Glutamatergic neuron (in vitro differentiated cells): ENCODE measurements around the gene ZXDB. TPM values are rescaled to one million over a fixed set of nuclear protein-coding genes. Genes with fewer than 3 reads are reported as not detected.
"Not testable (repeated sequence)": the region's sequence is repeated elsewhere in the genome, so short reads cannot be mapped to it uniquely, and the experiment has no call there.

ENCODE experiments used
- DNase-seq: peaks from one replicate; pipeline ENCODE4 v3.0.0; 2022
- H3K27ac Mint-ChIP-seq: one replicate; pipeline ENCODE4 v1.8.0; 2020; ENCODE audit warnings: mild to moderate bottlenecking, mixed read lengths, inconsistent platforms; ENCODE audit not compliant: unreplicated experiment
- H3K27me3 Mint-ChIP-seq: one replicate; pipeline ENCODE4 v1.8.0; 2020; ENCODE audit warnings: mild to moderate bottlenecking, moderate library complexity, mixed read lengths, inconsistent platforms; ENCODE audit not compliant: unreplicated experiment
- H3K36me3 Mint-ChIP-seq: one replicate; pipeline ENCODE4 v1.8.0; 2020; ENCODE audit warnings: mild to moderate bottlenecking, mixed read lengths, inconsistent platforms; ENCODE audit not compliant: unreplicated experiment
- H3K4me1 Mint-ChIP-seq: one replicate; pipeline ENCODE4 v1.8.0; 2020; ENCODE audit warnings: mild to moderate bottlenecking, low read depth, mixed read lengths, inconsistent platforms; ENCODE audit not compliant: unreplicated experiment
- H3K4me3 Mint-ChIP-seq: one replicate; pipeline ENCODE4 v1.8.0; 2020; ENCODE audit warnings: mild to moderate bottlenecking, mixed read lengths, inconsistent platforms; ENCODE audit not compliant: unreplicated experiment
- H3K9me3 Mint-ChIP-seq: one replicate; pipeline ENCODE4 v1.8.0; 2020; ENCODE audit warnings: mild to moderate bottlenecking, moderate library complexity, mixed read lengths, inconsistent platforms; ENCODE audit not compliant: unreplicated experiment
- long read RNA-seq: library from polyadenylated mRNA; unstranded; transcript quantifications from one replicate; pipeline ENCODE4 v2.0.0, GENCODE V29; 2020; ENCODE audit not compliant: unreplicated experiment
- total RNA-seq: library from RNA; stranded (reverse); fragmentation: NEBNext Ultra II Directional; extraction: Animal tissue kit (Norgen Biotek cat#: 25700); gene quantifications from one replicate; pipeline ENCODE4 v1.2.1, GENCODE V29; 2021; ENCODE audit not compliant: unreplicated experiment
- TF ChIP-seq, protein P1 (sequence below): fragments of 200-600 bp; sonication (generic); IDR thresholded peaks from one replicate; pipeline ENCODE4 v1.5.0; 2021; ENCODE audit not compliant: partially characterized antibody, unreplicated experiment

The ZXDB gene
- 4.9 TPM for total RNA-seq
- long read RNA-seq, result 0 reads

DNA sequence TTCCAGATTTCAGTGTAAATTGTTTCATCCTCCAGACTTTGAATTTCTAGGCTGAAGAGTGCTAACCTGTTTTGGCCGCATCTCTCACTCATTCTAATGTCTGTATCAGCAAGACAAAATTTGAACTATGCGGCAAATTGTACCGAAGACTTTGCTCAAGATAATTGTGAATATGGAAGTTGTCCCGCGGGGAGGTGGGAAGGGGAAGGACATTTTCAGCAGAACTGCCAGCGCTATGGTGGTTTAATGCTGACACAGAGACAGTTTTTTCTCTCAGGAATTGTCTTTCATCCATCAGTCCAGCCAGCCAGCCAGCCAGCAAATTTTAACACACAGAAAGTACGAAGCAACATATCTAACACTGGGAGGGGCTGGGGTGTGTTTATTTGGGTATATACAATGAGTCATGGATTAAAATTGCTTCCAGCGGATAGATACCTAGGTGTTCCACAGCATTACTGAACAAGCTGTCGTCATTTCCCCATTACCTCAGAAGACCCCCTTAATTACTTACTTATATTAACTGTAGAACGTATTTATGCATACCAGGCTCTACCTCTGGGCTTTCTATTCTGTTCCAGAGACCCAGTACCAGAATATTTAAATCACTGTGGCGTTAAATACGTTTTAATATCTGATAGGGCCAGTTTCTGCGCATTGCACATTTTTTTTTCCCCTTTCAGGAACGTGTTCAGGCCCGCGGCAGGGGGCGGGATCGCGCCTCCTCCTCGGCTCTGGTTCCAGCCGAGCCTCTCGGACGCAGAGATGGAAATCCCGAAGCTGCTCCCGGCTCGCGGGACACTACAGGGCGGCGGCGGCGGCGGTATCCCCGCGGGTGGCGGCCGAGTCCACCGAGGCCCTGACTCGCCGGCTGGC is at the start of gene ZXDB:
Gene ZXDB, plus strand, starts transcription at position 728 of the 876 bp plus-strand sequence. Its CDS starts 38 bp downstream, at position 766.
- Mint-ChIP-seq H3K4me3 (peak within 1 kb of the TSS; percentile 89), H3K4me1 (peaks cover 13% of the 10 kb centered on the region), H3K27ac (peak within 1 kb of the TSS; percentile 94)
- not testable (repeated sequence) for DNase-seq, H3K36me3 Mint-ChIP-seq, H3K27me3 Mint-ChIP-seq, H3K9me3 Mint-ChIP-seq

DNA sequence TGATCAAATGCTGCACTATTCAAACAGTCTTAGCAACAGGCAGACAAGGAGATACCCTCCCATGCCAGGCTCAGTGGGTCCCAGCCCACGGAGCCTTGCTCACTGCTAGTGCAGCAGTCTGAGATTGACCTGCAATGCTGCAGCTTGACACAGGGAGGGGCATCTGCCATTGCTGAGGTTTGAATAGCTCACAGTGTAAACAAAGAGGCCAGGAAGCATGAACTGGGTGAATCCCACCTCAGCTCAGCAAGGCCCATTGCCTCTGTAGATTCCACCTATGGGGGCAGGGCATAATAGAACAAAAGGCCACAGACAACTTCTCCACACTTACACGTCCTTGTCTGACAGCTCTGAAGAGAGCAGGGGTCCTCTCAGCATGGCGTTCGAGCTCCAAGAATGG is 26.6 kb upstream of the ZXDB start:
- H3K36me3 Mint-ChIP-seq, result no peaks in the 10 kb centered on the region
- TF ChIP-seq, protein P1, sequence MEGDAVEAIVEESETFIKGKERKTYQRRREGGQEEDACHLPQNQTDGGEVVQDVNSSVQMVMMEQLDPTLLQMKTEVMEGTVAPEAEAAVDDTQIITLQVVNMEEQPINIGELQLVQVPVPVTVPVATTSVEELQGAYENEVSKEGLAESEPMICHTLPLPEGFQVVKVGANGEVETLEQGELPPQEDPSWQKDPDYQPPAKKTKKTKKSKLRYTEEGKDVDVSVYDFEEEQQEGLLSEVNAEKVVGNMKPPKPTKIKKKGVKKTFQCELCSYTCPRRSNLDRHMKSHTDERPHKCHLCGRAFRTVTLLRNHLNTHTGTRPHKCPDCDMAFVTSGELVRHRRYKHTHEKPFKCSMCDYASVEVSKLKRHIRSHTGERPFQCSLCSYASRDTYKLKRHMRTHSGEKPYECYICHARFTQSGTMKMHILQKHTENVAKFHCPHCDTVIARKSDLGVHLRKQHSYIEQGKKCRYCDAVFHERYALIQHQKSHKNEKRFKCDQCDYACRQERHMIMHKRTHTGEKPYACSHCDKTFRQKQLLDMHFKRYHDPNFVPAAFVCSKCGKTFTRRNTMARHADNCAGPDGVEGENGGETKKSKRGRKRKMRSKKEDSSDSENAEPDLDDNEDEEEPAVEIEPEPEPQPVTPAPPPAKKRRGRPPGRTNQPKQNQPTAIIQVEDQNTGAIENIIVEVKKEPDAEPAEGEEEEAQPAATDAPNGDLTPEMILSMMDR, result no peak
- H3K9me3 Mint-ChIP-seq, result peaks cover 1% of the 10 kb centered on the region
- no peak overlapping the region for H3K4me3 Mint-ChIP-seq
- no peak overlapping the region for H3K27ac Mint-ChIP-seq
- no peak for DNase-seq
- H3K27me3 Mint-ChIP-seq, result no peaks in the 10 kb centered on the region
- H3K4me1 Mint-ChIP-seq, result no peaks in the 10 kb centered on the region

DNA sequence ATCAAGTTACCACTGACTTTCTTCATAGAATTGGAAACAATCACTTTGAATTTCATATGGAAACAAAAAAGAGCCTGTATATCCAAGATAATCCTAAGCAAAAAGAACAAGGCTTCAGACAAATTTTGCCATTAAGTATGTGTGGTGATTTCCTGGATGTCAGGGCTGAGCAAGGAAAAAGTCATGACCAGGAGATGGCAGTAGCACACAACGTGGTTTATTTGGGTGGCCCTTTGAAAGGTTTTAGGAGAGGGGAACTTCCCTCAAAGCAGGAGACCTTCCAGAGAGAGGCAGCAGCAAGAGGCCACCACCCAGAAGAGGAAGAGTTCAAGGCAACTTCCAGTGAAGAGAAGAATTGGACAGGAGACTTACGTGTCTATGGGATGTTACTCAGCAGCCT is 18.1 kb upstream of the ZXDB start:
- H3K27me3 Mint-ChIP-seq, result no peaks in the 10 kb centered on the region
- no peaks in the 10 kb centered on the region for H3K9me3 Mint-ChIP-seq
- no peak overlapping the region for H3K4me3 Mint-ChIP-seq
- peaks cover 4% of the 10 kb centered on the region for H3K4me1 Mint-ChIP-seq
- TF ChIP-seq, protein P1, result no peak
- H3K36me3 Mint-ChIP-seq, result no peaks in the 10 kb centered on the region
- no peak overlapping the region for H3K27ac Mint-ChIP-seq
- no peak for DNase-seq

DNA sequence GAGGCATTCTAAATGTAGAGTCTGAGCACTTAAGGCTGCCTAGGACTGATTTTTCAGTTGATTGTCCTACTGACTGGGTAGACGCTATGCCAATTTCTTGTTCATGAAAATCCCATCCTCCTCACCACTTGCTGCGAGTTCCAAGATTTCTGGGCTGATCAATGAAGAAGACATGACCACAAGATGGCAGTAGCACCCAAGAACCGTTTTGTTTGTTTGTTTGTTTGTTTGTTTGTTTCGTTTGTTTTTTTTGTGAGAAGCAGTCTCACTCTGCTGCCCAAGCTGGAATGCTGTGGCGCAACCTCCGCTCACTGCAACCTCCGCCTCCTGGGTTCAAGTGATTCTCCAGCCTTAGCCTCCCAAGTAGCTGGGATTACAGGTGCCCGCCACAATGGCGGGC is 8.9 kb upstream of the ZXDB start:
- H3K36me3 Mint-ChIP-seq, H3K9me3 Mint-ChIP-seq, H3K4me1 Mint-ChIP-seq, DNase-seq, H3K4me3 Mint-ChIP-seq, H3K27me3 Mint-ChIP-seq, H3K27ac Mint-ChIP-seq: not testable (repeated sequence)

DNA sequence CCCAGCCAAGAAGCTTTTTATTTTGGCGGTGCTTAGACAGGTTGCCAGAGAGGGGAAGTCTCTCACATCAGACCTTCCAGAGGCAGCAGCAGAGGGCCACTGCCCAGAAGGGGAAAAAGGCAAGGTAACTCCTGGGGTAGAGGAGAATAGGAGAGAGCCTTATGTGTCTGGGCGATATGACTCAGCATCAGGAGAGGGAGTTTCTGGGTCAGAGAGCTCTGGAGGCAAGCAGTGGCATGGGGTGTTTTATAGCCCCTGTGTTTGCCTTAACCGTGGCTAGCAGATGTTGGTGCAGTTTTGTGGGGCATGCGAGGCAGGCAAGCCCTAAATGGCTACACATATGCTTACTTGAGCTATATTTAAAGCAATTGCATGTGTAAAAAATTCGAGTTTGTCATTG is 8.3 kb upstream of the ZXDB start:
- no peak overlapping the region for H3K4me3 Mint-ChIP-seq
- no peaks in the 10 kb centered on the region for H3K9me3 Mint-ChIP-seq
- no peak for DNase-seq
- TF ChIP-seq, protein P1, result no peak
- no peak overlapping the region for H3K27ac Mint-ChIP-seq
- H3K27me3 Mint-ChIP-seq, result peaks cover 2% of the 10 kb centered on the region
- no peaks in the 10 kb centered on the region for H3K36me3 Mint-ChIP-seq
- no peaks in the 10 kb centered on the region for H3K4me1 Mint-ChIP-seq

DNA sequence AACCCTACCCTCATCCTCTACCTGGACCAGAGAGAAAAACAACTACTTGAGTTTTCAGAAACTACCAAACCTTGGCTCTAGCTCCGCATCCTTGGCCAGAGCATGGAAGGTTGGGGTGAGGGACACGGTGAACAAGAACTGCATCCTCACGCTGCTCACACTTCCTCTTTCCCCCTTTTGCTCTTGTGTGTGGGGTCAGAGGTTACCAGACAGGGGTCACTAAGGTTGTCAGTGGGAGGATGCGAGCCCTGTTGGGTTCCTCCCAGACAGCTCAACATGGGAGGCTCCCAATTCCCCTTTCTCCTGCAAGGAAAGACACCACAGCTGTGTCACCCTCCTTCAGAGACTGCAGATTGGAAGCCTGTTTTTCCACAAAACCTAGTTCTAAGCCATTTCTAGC is 5.5 kb upstream of the ZXDB start:
- Mint-ChIP-seq H3K27me3 (peaks cover 4% of the 10 kb centered on the region), H3K36me3 (no peaks in the 10 kb centered on the region), H3K9me3 (no peaks in the 10 kb centered on the region), H3K4me3 (no peak overlapping the region), H3K27ac (no peak overlapping the region), H3K4me1 (peaks cover 3% of the 10 kb centered on the region)
- DNase-seq, result no peak
- TF ChIP-seq, protein P1, result no peak
